Hepatocyte (in vitro differentiated cells): ENCODE data around the gene EFHD2. TPM values are rescaled to one million over a fixed set of nuclear protein-coding genes. Genes with fewer than 3 reads are reported as not detected.
A peak's percentile ranks its signal among the peaks of the same experiment; 100 is the strongest.

Experiments used
- DNase-seq: peaks from one replicate; pipeline ENCODE4 v3.0.0-alpha.2; 2016; ENCODE audit warnings: low spot score
- H2AFZ ChIP-seq: fragments of 200-600 bp; sonication (generic); 2 replicates; pipeline ENCODE4 v1.6.0; 2016; ENCODE audit warnings: antibody characterized with exemption, mild to moderate bottlenecking
- H3K27ac ChIP-seq: fragments of 200-600 bp; sonication (generic); 2 replicates; pipeline ENCODE4 v1.5.1; 2016; ENCODE audit warnings: mild to moderate bottlenecking
- H3K27me3 ChIP-seq: fragments of 200-600 bp; sonication (generic); 2 replicates; pipeline ENCODE4 v1.6.1; 2016
- H3K36me3 ChIP-seq: fragments of 200-600 bp; sonication (generic); replicated peaks from 2 replicates; pipeline ENCODE4 v1.5.1; 2016; ENCODE audit warnings: low read depth; ENCODE audit not compliant: insufficient read depth
- H3K4me1 ChIP-seq: fragments of 200-600 bp; sonication (generic); 2 replicates; pipeline ENCODE4 v1.5.1; 2016; ENCODE audit warnings: mild to moderate bottlenecking, moderate library complexity; ENCODE audit not compliant: insufficient read depth
- H3K4me2 ChIP-seq: fragments of 200-600 bp; sonication (generic); 2 replicates; pipeline ENCODE4 v1.6.0; 2016
- H3K4me3 ChIP-seq: fragments of 200-600 bp; sonication (generic); 2 replicates; pipeline ENCODE4 v1.5.1; 2016; ENCODE audit warnings: mild to moderate bottlenecking
- H3K79me2 ChIP-seq: fragments of 200-600 bp; sonication (generic); 2 replicates; pipeline ENCODE4 v1.6.0; 2017; ENCODE audit warnings: mild to moderate bottlenecking
- H3K9me2 ChIP-seq: fragments of 200-600 bp; sonication (generic); replicated peaks from 2 replicates; pipeline ENCODE4 v1.6.0; 2017; ENCODE audit warnings: mild to moderate bottlenecking; ENCODE audit not compliant: insufficient read depth
- H3K9me3 ChIP-seq: fragments of 200-600 bp; sonication (generic); 2 replicates; pipeline ENCODE4 v1.5.1; 2016; ENCODE audit warnings: low read depth, mild to moderate bottlenecking
- H4K20me1 ChIP-seq: fragments of 200-600 bp; sonication (generic); 2 replicates; pipeline ENCODE4 v1.6.0; 2016; ENCODE audit warnings: mild to moderate bottlenecking; ENCODE audit not compliant: insufficient read depth, poor library complexity, severe bottlenecking
- EZH2 ChIP-seq: fragments of 200-600 bp; sonication (generic); IDR thresholded peaks from 2 replicates; pipeline ENCODE4 v1.6.1; 2016; ENCODE audit warnings: antibody characterized with exemption, mild to moderate bottlenecking, borderline replicate concordance
- EZH2phosphoT487 ChIP-seq: fragments of 200-600 bp; sonication (generic); IDR thresholded peaks from one replicate; pipeline ENCODE4 v1.6.1; 2018; ENCODE audit warnings: antibody characterized with exemption, mild to moderate bottlenecking, low read depth, moderate library complexity; ENCODE audit not compliant: unreplicated experiment, severe bottlenecking
- WGBS: methylation state at CpG from one replicate; pipeline ENCODE4 v1.1.6; 2016; ENCODE audit warnings: low lambda C conversion rate; ENCODE audit errors: missing lambda C conversion rate; 5-methylcytosine and 5-hydroxymethylcytosine counted together
- polyA plus RNA-seq: library from polyadenylated mRNA; unstranded; fragments of >200 nt; fragmentation: Nextera tagmentation; extraction: Ambion mirVana; gene quantifications from 2 replicates; pipeline ENCODE4 v1.2.1, GENCODE V29; 2016
- total RNA-seq: library from RNA; depleted of rRNA; stranded (reverse); fragments of >200 nt; gene quantifications from 2 replicates; pipeline ENCODE4 v1.2.3, GENCODE V29; 2014
- TF ChIP-seq, protein P1 (sequence below): fragments of 200-600 bp; sonication (generic); IDR thresholded peaks from 2 replicates; pipeline ENCODE4 v1.5.1; 2016; ENCODE audit warnings: antibody characterized with exemption, mild to moderate bottlenecking; ENCODE audit not compliant: poor library complexity

The EFHD2 gene
- total and polyA plus RNA-seq, 2 experiments from 2014 or later = 34.4 to 63.7 TPM

DNA sequence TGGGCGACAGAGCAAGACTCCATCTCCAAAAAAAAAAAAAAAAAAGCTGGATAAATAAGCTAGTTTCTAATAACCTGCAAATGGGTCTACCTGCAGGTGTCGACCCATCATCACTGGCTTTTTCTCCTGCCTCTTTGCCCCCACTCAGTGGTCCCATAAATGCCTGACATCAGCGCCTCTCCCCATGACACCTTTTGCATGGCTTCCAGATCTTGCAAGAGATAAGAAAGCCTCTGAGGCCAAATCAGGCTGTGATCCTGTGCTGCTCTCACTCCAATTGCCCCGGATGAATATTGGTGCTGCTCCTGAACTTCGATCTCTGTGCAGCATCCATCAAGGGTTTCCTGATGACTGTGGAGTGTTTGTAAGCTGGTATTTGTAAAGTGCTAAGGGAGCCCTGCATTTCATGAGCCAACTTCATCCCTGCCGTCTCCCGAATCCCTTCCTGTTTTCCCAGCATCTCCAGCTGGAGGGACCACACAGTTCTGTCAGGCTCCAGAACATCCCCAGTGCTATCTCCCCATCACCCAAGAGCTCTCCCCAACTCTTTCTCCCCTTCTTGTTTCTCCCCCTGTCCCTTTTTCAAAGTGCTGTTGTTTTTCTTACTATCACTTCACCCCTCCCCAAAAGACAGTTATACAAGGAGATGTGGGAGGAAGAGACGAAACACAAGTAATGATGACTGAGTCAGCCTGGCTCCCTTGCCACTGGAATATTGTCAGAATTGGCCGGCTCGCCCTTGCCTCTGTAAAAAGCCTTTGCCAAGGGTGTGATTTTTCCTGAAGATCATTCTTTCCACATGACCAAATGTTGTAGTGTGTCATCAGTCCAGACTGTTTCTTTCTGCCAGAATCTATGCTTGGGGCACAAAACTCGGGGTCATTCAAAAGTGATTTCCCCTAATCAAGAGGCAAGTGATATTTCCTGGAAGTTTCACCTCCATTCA, 2.8 kb upstream of the EFHD2 start:
- H3K9me3 ChIP-seq = no peaks in the 10 kb centered on the region
- no peaks in the 10 kb centered on the region for H3K36me3 ChIP-seq
- no peak for DNase-seq
- no peak overlapping the region for H3K4me3 ChIP-seq
- H3K27me3 ChIP-seq = no peaks in the 10 kb centered on the region
- 78% methylated on average over 11 of the region's 11 CpGs for WGBS
- TF ChIP-seq, protein P1, sequence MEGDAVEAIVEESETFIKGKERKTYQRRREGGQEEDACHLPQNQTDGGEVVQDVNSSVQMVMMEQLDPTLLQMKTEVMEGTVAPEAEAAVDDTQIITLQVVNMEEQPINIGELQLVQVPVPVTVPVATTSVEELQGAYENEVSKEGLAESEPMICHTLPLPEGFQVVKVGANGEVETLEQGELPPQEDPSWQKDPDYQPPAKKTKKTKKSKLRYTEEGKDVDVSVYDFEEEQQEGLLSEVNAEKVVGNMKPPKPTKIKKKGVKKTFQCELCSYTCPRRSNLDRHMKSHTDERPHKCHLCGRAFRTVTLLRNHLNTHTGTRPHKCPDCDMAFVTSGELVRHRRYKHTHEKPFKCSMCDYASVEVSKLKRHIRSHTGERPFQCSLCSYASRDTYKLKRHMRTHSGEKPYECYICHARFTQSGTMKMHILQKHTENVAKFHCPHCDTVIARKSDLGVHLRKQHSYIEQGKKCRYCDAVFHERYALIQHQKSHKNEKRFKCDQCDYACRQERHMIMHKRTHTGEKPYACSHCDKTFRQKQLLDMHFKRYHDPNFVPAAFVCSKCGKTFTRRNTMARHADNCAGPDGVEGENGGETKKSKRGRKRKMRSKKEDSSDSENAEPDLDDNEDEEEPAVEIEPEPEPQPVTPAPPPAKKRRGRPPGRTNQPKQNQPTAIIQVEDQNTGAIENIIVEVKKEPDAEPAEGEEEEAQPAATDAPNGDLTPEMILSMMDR = no peak
- no peak for TF ChIP-seq EZH2
- TF ChIP-seq EZH2phosphoT487 = no peak
- peaks cover 16% of the 10 kb centered on the region for H3K79me2 ChIP-seq
- peaks cover 5% of the 10 kb centered on the region for H3K4me1 ChIP-seq
- no peak overlapping the region for H2AFZ ChIP-seq
- H4K20me1 ChIP-seq = peaks cover 6% of the 10 kb centered on the region
- no peak overlapping the region for H3K27ac ChIP-seq
- H3K9me2 ChIP-seq = no peaks in the 10 kb centered on the region
- H3K4me2 ChIP-seq = no peak overlapping the region

DNA sequence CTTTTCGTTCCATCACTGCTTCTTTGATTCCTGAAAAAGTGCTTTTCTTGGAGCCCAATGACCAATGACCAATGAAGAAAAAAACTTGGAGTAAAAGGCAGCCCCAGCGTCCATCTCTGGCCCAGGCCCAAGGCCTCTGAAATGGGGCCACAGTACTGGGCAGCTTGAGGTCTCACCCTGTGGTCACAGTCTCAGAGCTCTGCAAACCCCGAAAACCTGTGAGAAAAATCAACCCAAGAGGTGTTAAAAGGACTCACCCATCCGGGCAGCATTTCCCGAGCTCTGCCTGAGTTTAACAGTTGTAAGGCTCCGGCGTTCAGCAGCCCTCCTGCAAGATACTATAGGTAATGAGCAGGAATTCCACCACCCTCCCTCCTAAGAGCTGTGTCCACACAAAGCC, 2.1 kb upstream of the EFHD2 start:
- Histone ChIP-seq H3K9me2 (no peaks in the 10 kb centered on the region), H2AFZ (no peak overlapping the region), H3K4me2 (no peak overlapping the region), H3K79me2 (peaks cover 18% of the 10 kb centered on the region), H3K9me3 (no peaks in the 10 kb centered on the region), H4K20me1 (peaks cover 6% of the 10 kb centered on the region), H3K4me3 (no peak overlapping the region), H3K27ac (no peak overlapping the region), H3K36me3 (no peaks in the 10 kb centered on the region), H3K4me1 (peaks cover 7% of the 10 kb centered on the region), H3K27me3 (no peaks in the 10 kb centered on the region)
- WGBS = 87% methylated on average over 7 of the region's 7 CpGs
- no peak for DNase-seq
- TF ChIP-seq, protein P1 = no peak
- no peak for TF ChIP-seq EZH2phosphoT487

DNA sequence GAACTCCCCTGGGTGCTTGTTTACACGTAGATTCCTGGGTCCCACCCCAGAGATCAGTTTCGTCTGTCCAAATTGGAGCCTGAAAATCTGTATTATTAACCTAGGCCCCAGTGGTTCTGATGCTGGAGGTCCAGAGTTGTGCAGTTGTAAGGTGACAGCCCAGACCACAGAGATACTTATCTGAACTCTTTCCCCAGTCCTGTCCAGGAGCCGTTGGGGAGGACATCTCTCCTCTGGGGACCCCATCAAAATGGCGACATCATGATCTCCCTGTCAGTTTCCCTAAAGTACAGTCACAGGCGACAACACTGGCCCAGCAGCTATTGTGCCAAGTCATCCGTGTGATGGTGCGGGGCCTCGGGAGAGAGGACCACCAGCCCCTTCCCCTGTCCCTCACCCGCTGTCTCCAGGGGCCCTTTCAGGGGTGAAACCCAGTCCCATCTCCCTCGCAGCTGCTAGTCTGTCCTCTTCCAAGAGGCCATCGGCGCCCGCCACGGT, 749 bp upstream of the EFHD2 start:
- peak overlapping the region; percentile 88 for H3K4me3 ChIP-seq

More for the DNA sequence above, 749 bp upstream of the EFHD2 start:
- H3K79me2 ChIP-seq = peaks cover 26% of the 10 kb centered on the region
- no peaks in the 10 kb centered on the region for H3K36me3 ChIP-seq
- H3K27me3 ChIP-seq = no peaks in the 10 kb centered on the region
- TF ChIP-seq EZH2 = no peak
- TF ChIP-seq, protein P1 = no peak
- TF ChIP-seq EZH2phosphoT487 = no peak
- peaks cover 6% of the 10 kb centered on the region for H4K20me1 ChIP-seq
- H3K27ac ChIP-seq = peak overlapping the region; percentile 56
- no peaks in the 10 kb centered on the region for H3K9me2 ChIP-seq
- no peaks in the 10 kb centered on the region for H3K9me3 ChIP-seq
- H2AFZ ChIP-seq = peak overlapping the region; percentile 65
- H3K4me2 ChIP-seq = peak overlapping the region; percentile 100
- peaks cover 7% of the 10 kb centered on the region for H3K4me1 ChIP-seq
- no peak for DNase-seq
- 26% methylated on average over 14 of the region's 14 CpGs for WGBS
